Brain microvascular endothelial cell (primary cell): ENCODE data around the gene WNT5B.

Source experiments
- DNase-seq: peaks from one replicate; pipeline ENCODE4 v3.0.0-alpha.2; 2020
- H3K27ac ChIP-seq: fragments of 250-450 bp; sonication (Bioruptor Pico); 2 replicates; pipeline ENCODE4 v1.5.1; 2020; ENCODE audit warnings: mild to moderate bottlenecking, moderate library complexity
- H3K27me3 ChIP-seq: fragments of 250-450 bp; sonication (Bioruptor Pico); replicated peaks from 2 replicates; pipeline ENCODE4 v1.5.1; 2020; ENCODE audit warnings: mild to moderate bottlenecking
- H3K36me3 ChIP-seq: fragments of 250-450 bp; sonication (Bioruptor Pico); replicated peaks from 2 replicates; pipeline ENCODE4 v1.5.1; 2020; ENCODE audit warnings: mild to moderate bottlenecking
- H3K4me3 ChIP-seq: 2 replicates; pipeline ENCODE4 v1.5.1; 2011; ENCODE audit warnings: low read depth, mild to moderate bottlenecking, control low read depth, low read length, moderate library complexity
- in situ Hi-C: cut with HindIII; loops from 2 replicates; pipeline ENCODE4 v1.10.0; 2017; ENCODE audit warnings: low sequenced_read_pairs, low pct_ligation_motif_present
- TF ChIP-seq, protein P1 (sequence below): IDR thresholded peaks from 2 replicates; pipeline ENCODE4 v1.5.1; 2011; ENCODE audit warnings: low read depth, mild to moderate bottlenecking, moderate library complexity, low read length, control low read depth, inconsistent platforms; ENCODE audit errors: missing control alignments

The WNT5B gene

DNA sequence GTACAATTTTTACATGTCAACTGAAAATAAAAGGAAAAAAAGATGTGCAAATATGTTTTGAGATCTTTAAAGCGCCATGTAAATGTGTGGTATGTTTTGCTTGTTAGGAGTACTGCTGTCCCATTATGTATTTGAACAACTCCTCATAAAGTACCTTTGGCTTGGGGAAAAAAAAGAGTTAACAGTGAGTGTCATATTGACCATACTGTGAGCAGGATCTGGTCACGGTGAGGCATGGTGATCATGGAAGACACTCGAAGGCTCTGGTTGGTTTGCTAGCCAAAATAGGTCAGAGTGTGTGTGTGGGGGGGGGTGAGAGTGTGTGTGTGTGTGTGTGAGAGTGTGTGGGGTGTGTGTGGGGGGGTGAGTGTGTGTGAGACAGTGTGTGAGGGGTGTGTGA lies 24.6 kb upstream of the WNT5B start:
- in situ Hi-C loops: no loop called here
- Histone ChIP-seq H3K36me3 (no peaks in the 10 kb centered on the region), H3K4me3 (no peak overlapping the region), H3K27me3 (no peaks in the 10 kb centered on the region), H3K27ac (no peak overlapping the region)
- TF ChIP-seq, protein P1, sequence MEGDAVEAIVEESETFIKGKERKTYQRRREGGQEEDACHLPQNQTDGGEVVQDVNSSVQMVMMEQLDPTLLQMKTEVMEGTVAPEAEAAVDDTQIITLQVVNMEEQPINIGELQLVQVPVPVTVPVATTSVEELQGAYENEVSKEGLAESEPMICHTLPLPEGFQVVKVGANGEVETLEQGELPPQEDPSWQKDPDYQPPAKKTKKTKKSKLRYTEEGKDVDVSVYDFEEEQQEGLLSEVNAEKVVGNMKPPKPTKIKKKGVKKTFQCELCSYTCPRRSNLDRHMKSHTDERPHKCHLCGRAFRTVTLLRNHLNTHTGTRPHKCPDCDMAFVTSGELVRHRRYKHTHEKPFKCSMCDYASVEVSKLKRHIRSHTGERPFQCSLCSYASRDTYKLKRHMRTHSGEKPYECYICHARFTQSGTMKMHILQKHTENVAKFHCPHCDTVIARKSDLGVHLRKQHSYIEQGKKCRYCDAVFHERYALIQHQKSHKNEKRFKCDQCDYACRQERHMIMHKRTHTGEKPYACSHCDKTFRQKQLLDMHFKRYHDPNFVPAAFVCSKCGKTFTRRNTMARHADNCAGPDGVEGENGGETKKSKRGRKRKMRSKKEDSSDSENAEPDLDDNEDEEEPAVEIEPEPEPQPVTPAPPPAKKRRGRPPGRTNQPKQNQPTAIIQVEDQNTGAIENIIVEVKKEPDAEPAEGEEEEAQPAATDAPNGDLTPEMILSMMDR: no peak
- DNase-seq: no peak

DNA sequence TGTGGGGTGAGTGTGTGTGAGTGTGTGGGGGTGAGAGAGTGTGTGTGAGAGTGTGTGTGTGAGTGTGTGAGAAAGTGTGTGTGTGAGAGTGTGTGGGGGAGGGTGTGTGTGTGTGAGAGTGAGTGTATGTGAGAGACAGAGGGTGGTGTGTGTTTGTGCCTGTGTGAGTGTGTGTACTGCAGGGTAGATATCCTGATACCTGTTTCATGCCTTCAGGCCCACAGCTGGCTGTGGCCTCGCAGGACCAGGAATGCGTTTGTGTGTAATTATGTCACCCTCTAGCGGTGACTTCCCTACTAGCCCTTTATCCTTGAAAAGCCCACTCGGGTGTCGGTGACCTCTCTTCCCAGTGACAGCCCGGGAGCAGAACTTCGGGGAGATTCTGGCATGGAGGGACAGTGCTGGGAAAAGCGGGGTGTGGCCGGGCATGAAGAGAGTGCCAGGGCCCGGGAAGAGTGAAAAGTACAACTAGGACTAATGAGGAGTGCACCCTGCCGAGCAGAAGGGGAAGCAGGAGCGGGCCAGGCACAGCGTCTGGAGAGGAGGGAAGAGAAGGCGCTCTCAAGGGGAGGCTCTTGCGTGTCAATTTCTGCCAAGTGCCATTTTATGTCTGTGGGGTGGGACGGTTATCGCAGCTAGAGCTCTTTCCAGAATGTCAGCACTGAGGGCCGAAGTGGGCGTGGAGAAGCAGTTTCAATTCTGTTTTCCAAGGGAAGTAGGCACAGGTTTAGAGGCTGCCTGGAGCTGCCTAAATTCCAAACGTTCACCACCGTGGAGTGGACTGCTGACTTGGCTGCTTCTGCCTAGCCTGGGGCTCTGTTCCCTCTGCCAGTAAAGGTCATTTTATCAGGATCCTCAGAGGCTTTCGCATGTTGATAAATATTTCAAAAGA lies 23.7 kb upstream of the WNT5B start:
- TF ChIP-seq, protein P1: peak; percentile 85
- in situ Hi-C loops: no loop called here
- Histone ChIP-seq H3K27me3 (no peaks in the 10 kb centered on the region), H3K27ac (peak overlapping the region; percentile 75), H3K36me3 (no peaks in the 10 kb centered on the region), H3K4me3 (peak overlapping the region; percentile 57)
- DNase-seq: peak; percentile 76

DNA sequence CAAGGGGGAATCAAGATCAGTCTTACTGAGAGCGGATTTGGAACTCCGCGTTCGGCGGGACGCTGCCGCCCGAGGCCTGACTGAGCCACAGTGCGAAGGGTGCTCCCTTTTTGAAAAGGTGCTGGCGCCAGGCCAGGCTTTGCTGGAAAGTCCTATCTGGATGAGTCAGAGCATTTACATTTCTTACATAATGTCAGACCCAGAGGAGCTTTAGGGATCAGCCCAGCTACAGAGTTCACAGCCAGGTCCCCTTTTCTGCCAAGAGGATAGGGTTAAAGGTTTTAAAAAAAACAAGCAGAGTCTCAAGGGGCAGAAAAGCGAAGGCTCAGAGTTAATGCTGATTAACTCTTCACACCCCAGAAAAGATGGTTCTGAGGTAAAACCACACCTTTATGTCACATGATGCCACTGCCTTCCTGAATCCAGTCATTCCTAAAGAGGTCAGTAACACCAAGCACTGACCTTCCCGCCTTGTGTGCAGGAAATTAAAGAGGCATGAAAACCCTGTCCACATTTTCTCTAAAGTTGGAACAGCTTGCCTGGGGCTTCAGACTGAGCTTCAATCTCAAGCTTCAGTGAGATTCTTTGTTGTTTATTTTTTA lies 22.9 kb upstream of the WNT5B start:
- H3K27ac ChIP-seq: peak overlapping the region; percentile 75
- TF ChIP-seq, protein P1: no peak
- in situ Hi-C loops: no loop called here
- no peaks in the 10 kb centered on the region for H3K36me3 ChIP-seq
- peak; percentile 79 for DNase-seq
- no peaks in the 10 kb centered on the region for H3K27me3 ChIP-seq
- H3K4me3 ChIP-seq: peak overlapping the region; percentile 57

DNA sequence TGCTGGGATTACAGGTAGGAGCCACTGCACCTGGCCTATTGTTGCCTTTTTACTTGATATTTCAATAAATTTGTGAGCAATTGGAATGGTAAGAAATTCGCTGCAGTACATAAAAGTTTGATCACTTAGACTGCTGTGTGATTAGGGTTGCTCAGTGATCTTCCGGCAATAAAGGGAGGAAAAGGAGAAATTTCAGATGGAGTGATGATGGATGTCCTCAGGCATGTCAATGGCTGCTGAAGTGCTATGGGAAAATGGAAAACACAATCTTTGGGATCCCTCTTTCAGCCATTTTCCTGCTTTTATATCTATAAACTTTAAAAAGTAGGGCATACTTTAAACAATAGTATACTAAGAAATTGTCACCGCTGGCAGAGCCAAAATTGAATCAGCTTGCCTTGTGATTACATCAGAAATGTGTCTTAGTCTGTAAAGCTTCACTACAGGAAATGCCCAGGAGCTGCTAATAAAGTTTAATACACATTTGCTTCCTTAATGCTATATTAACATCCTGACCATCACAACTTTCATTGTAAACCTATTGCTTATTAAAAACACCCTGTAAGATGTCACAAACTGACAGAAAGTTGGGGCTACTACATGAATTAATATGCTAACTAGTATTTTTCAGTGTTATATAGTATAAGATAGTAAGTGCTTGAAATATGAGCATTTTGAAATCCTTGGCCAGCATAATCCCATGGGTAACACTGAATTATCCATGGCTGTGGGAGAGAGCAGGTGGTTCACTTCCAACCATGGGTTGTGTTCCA lies 20.9 kb upstream of the WNT5B start:
- no peak for DNase-seq
- TF ChIP-seq, protein P1: no peak
- Histone ChIP-seq H3K4me3 (no peak overlapping the region), H3K27me3 (no peaks in the 10 kb centered on the region), H3K27ac (no peak overlapping the region), H3K36me3 (no peaks in the 10 kb centered on the region)
- in situ Hi-C loops: no loop called here

DNA sequence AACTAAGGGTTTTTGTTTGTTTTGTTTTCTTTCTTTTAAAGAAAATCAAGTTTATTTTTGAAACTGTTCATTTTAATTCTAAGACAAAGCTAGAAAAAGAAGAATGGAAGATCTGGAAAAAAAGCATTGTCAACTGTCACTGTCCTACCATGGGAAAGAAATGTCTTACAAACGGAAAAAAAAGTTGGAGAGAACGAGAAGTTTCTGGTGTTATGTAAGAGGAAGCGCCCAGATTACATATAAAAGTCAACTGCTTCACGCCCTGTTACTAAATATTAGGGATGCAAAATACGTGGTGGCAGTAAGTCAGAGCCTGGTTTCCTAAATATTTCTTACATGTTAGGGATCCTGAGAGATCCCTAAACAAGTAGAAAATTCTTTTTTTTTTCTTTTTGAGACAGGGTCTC lies 20.3 kb upstream of the WNT5B start:
- Histone ChIP-seq H3K4me3 (no peak overlapping the region), H3K36me3 (no peaks in the 10 kb centered on the region), H3K27me3 (no peaks in the 10 kb centered on the region), H3K27ac (no peak overlapping the region)
- DNase-seq: no peak
- TF ChIP-seq, protein P1: no peak
- in situ Hi-C loops: no loop called here
